AG08395 (cell line): ENCODE results near the gene EYA4.

Experiments
- DNase-seq: peaks from one replicate; pipeline ENCODE4 v3.0.0; 2012; ENCODE audit warnings: mixed read lengths, low spot score

The EYA4 gene

GRCh38 chr6:133241086-133241900, at the start of gene EYA4:
Gene EYA4, plus strand, starts transcription at chr6:133241357. Its CDS starts 33,424 bp downstream, at chr6:133274781.
- DNase-seq: no peak

GRCh38 chr6:133193396-133193795, 47.8 kb upstream of the EYA4 start:
- DNase-seq: no peak

- DNase-seq: no peak
Observed at GRCh38 chr6:133198725-133199124, 42.4 kb upstream of the EYA4 start.

GRCh38 chr6:133201231-133201630, 39.9 kb upstream of the EYA4 start:
- no peak for DNase-seq

GRCh38 chr6:133202610-133203343, 38.4 kb upstream of the EYA4 start:
- DNase-seq: no peak

- no peak for DNase-seq
Observed at GRCh38 chr6:133203344-133203697, 37.8 kb upstream of the EYA4 start.

- no peak for DNase-seq
Observed at GRCh38 chr6:133205304-133205703, 35.9 kb upstream of the EYA4 start.

- no peak for DNase-seq
Observed at GRCh38 chr6:133206942-133207341, 34.2 kb upstream of the EYA4 start.

- no peak for DNase-seq
Observed at GRCh38 chr6:133207754-133208153, 33.4 kb upstream of the EYA4 start.

GRCh38 chr6:133208183-133208755, 32.9 kb upstream of the EYA4 start:
- no peak for DNase-seq

- DNase-seq: no peak
Observed at GRCh38 chr6:133214267-133214666, 26.9 kb upstream of the EYA4 start.

- DNase-seq: no peak
Observed at GRCh38 chr6:133218852-133219251, 22.3 kb upstream of the EYA4 start.

- DNase-seq: no peak
Observed at GRCh38 chr6:133223452-133224029, 17.6 kb upstream of the EYA4 start.

GRCh38 chr6:133225560-133225959, 15.6 kb upstream of the EYA4 start:
- DNase-seq: no peak

GRCh38 chr6:133227344-133227743, 13.8 kb upstream of the EYA4 start:
- DNase-seq: no peak

GRCh38 chr6:133230052-133230451, 11.1 kb upstream of the EYA4 start:
- no peak for DNase-seq

GRCh38 chr6:133235221-133235620, 5.9 kb upstream of the EYA4 start:
- DNase-seq: no peak

GRCh38 chr6:133236932-133237331, 4.2 kb upstream of the EYA4 start:
- DNase-seq: no peak

GRCh38 chr6:133240511-133241085, 559 bp upstream of the EYA4 start:
- DNase-seq: no peak

- DNase-seq: no peak
Observed at GRCh38 chr6:133241901-133242636, 912 bp downstream of the EYA4 start.
